Erythroblast (primary cell): Measurements from ENCODE around the gene ANO10.
"Not testable (repeated sequence)": the region's sequence is repeated elsewhere in the genome, so short reads cannot be mapped to it uniquely, and the experiment has no call there.

ENCODE experiments used
- GATA1 ChIP-seq: IDR thresholded peaks from 2 replicates; pipeline ENCODE4 v1.6.1; 2011; ENCODE audit warnings: low read depth, mild to moderate bottlenecking, control low read depth, low read length, moderate library complexity
- POLR2A ChIP-seq: IDR thresholded peaks from 2 replicates; pipeline ENCODE4 v1.6.1; 2011; ENCODE audit warnings: mild to moderate bottlenecking, low read length

- not testable (repeated sequence) for TF ChIP-seq POLR2A, GATA1
Observed at GRCh38 chr3:43478839-43479238, 143.0 kb downstream of the ANO10 start.
